Brain microvascular endothelial cell (primary cell): ENCODE results near the gene BIN2.
"Not testable (repeated sequence)": the region's sequence is repeated elsewhere in the genome, so short reads cannot be mapped to it uniquely, and the experiment has no call there.

Experiments
- DNase-seq: peaks from one replicate; pipeline ENCODE4 v3.0.0-alpha.2; 2020
- H3K27ac ChIP-seq: fragments of 250-450 bp; sonication (Bioruptor Pico); 2 replicates; pipeline ENCODE4 v1.5.1; 2020; ENCODE audit warnings: mild to moderate bottlenecking, moderate library complexity
- H3K27me3 ChIP-seq: fragments of 250-450 bp; sonication (Bioruptor Pico); replicated peaks from 2 replicates; pipeline ENCODE4 v1.5.1; 2020; ENCODE audit warnings: mild to moderate bottlenecking
- H3K36me3 ChIP-seq: fragments of 250-450 bp; sonication (Bioruptor Pico); replicated peaks from 2 replicates; pipeline ENCODE4 v1.5.1; 2020; ENCODE audit warnings: mild to moderate bottlenecking
- H3K4me3 ChIP-seq: 2 replicates; pipeline ENCODE4 v1.5.1; 2011; ENCODE audit warnings: low read depth, mild to moderate bottlenecking, control low read depth, low read length, moderate library complexity
- in situ Hi-C: cut with HindIII; loops from 2 replicates; pipeline ENCODE4 v1.10.0; 2017; ENCODE audit warnings: low sequenced_read_pairs, low pct_ligation_motif_present
- TF ChIP-seq, protein P1 (sequence below): IDR thresholded peaks from 2 replicates; pipeline ENCODE4 v1.5.1; 2011; ENCODE audit warnings: low read depth, mild to moderate bottlenecking, moderate library complexity, low read length, control low read depth, inconsistent platforms; ENCODE audit errors: missing control alignments

BIN2 gene

DNA sequence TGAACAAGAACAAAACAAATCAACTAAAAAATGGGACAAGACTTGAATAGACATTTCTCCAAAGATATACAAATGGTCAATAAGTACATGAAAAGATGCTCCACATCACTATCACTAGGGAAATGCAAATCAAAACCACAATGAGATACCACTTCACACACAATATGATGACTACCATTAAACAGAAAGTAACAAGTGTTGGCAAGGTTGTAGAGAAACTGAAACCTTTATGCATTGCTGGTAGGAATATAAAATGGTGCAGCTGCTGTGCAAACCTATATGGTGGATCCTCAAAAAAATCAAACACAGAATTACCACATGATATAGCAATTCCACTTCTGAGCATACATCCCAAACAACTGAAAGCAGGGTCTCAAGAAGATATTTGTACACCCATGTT is 59.0 kb downstream of the BIN2 start:
- in situ Hi-C loops = no loop called here
- no peaks in the 10 kb centered on the region for H3K36me3 ChIP-seq
- H3K27ac ChIP-seq = no peak overlapping the region
- DNase-seq = no peak
- H3K27me3 ChIP-seq = no peaks in the 10 kb centered on the region
- no peak overlapping the region for H3K4me3 ChIP-seq
- TF ChIP-seq, protein P1, sequence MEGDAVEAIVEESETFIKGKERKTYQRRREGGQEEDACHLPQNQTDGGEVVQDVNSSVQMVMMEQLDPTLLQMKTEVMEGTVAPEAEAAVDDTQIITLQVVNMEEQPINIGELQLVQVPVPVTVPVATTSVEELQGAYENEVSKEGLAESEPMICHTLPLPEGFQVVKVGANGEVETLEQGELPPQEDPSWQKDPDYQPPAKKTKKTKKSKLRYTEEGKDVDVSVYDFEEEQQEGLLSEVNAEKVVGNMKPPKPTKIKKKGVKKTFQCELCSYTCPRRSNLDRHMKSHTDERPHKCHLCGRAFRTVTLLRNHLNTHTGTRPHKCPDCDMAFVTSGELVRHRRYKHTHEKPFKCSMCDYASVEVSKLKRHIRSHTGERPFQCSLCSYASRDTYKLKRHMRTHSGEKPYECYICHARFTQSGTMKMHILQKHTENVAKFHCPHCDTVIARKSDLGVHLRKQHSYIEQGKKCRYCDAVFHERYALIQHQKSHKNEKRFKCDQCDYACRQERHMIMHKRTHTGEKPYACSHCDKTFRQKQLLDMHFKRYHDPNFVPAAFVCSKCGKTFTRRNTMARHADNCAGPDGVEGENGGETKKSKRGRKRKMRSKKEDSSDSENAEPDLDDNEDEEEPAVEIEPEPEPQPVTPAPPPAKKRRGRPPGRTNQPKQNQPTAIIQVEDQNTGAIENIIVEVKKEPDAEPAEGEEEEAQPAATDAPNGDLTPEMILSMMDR = no peak

DNA sequence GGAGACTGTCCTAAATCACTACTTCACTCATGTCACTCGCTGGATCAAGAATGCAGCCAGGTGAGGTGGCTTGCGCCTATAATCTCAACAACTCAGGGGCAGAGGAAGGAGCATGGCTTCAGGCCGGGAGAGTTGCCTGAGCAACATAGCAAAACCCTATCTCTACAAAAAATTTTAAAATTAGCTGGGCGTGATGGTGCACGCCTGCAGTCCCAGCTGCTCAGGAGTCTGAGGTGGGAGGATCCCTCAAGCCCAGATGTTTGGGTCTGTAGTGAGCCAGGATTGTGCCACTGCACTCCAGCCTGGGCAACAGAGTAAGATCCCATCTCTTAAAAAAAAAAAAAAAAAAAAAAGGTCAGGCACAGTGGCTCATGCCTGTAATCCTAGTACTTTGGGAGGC is 59.7 kb downstream of the BIN2 start:
- in situ Hi-C loops = no loop called here
- no peak overlapping the region for H3K4me3 ChIP-seq
- no peaks in the 10 kb centered on the region for H3K36me3 ChIP-seq
- H3K27ac ChIP-seq = no peak overlapping the region
- TF ChIP-seq, protein P1 = no peak
- no peak for DNase-seq
- no peaks in the 10 kb centered on the region for H3K27me3 ChIP-seq

GRCh38 chr12:51263341-51263740 is 60.6 kb downstream of the BIN2 start:
- no peak for DNase-seq
- Histone ChIP-seq H3K36me3 (no peaks in the 10 kb centered on the region), H3K27me3 (no peaks in the 10 kb centered on the region), H3K27ac (no peak overlapping the region), H3K4me3 (no peak overlapping the region)
- TF ChIP-seq, protein P1 = no peak
- in situ Hi-C loops = no loop called here

DNA sequence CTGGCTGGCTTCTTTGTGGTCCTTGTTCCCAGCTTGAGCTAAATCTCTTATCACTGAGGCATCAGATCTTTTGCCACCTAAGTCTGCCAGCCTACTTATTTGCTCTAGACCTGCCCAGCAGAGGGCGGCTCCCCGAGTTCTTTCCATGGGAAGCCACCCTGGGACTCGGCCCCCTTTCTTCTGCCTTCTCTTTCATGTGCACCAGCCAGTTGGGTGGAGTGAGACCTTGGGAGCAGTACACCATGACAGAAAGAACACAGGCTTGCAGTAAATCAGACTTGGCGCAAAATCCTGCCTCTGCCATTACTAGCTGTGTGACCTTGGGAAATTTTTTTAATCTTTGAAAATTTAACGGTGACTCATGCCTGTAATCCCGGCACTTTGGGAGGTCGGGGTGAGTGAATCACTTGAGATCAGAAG is 61.2 kb downstream of the BIN2 start:
- in situ Hi-C loops = no loop called here
- no peak overlapping the region for H3K27ac ChIP-seq
- H3K4me3 ChIP-seq = no peak overlapping the region
- no peaks in the 10 kb centered on the region for H3K27me3 ChIP-seq
- DNase-seq = peak; percentile 33
- TF ChIP-seq, protein P1 = peak; percentile 65
- H3K36me3 ChIP-seq = no peaks in the 10 kb centered on the region

DNA sequence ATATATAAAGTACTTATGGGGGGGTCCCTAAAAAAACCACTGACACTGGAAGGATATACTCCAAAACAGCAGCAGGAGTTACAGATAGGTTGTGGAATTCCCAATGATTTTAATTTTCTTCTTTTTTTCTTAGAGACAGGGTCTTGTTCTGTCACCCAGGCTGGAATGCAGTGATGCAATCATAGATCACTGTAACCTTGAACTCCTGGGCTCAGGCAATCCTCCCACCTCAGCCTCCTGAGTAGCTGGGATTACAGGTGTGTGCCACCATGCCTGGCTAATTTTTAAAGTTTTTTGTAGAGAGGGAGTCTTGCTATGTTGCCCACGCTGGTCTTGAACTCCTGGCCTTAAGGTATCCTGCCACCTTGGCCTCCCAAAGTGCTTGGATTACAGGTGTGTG is 64.4 kb downstream of the BIN2 start:
- H3K27me3 ChIP-seq, H3K4me3 ChIP-seq, H3K36me3 ChIP-seq, DNase-seq, in situ Hi-C loops, H3K27ac ChIP-seq: not testable (repeated sequence)

GRCh38 chr12:51254536-51254935 is 69.4 kb downstream of the BIN2 start:
- TF ChIP-seq, protein P1 = no peak

More at GRCh38 chr12:51254536-51254935, 69.4 kb downstream of the BIN2 start:
- Histone ChIP-seq H3K27ac (no peak overlapping the region), H3K27me3 (no peaks in the 10 kb centered on the region), H3K4me3 (no peak overlapping the region), H3K36me3 (peaks cover 9% of the 10 kb centered on the region)
- DNase-seq = no peak
- in situ Hi-C loops = no loop called here
